Epithelial cell of prostate (primary cell): ENCODE results near the gene MTPN.
A peak's percentile ranks its signal among the peaks of the same experiment; 100 is the strongest.

Experiments
- DNase-seq: peaks from one replicate; pipeline ENCODE4 v3.0.0-alpha.2; 2011; ENCODE audit warnings: low read depth, low spot score
- H3K27ac ChIP-seq: fragments of 450-650 bp; 2 replicates; pipeline ENCODE4 v1.5.1; 2017; ENCODE audit warnings: mild to moderate bottlenecking

MTPN gene

DNA sequence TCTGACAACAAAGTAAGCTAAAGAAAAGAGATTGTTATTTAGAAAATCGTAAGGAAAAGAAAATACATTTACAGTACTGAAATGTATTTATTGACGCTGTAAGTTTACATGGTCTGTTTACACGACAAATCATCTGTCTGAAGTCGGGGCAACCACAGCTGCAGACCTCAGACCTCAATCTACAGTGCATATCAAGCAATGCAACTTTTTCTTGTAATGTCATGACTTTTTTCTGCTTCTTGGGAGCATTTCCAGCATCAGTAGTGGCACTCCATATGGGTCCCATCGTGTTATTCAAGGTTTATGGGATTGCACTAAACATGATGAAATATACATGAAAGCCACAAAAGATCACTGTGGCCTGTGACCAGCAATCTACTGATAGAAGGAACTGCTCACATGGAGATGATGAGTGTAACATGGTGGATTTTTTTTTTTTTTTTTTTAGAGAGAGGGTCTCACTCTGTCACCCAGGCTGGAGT is 77.1 kb downstream of the MTPN start:
- no peak overlapping the region for H3K27ac ChIP-seq
- DNase-seq: no peak

DNA sequence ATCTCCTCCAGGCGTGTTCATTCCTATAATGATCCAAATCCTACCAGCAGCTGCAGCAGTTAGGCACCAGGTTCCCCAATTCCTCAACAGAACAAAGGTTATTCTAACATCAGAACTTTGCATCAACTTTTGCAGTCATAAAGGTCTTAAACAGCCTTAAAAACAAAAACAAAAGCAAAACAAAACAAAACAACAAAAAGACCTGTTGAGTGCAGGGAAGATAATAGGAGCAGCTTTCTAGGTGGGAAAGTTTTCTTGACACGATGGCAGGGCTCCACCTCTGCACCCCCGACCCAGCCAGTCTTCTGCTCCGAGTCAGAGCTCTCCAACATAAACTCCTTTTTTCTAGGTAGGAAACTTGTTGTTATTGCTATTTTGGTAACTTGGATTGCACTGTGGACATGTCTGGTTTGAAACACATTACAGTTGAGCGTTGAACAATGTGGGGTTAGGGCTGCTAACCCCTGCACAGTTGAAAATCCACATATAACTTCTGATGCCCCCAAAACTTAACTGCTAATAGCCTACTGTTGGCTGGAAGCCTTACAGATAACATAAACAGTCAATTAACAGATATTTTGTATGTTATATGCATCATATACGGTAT is 77.6 kb downstream of the MTPN start:
- DNase-seq: no peak
- H3K27ac ChIP-seq: no peak overlapping the region

DNA sequence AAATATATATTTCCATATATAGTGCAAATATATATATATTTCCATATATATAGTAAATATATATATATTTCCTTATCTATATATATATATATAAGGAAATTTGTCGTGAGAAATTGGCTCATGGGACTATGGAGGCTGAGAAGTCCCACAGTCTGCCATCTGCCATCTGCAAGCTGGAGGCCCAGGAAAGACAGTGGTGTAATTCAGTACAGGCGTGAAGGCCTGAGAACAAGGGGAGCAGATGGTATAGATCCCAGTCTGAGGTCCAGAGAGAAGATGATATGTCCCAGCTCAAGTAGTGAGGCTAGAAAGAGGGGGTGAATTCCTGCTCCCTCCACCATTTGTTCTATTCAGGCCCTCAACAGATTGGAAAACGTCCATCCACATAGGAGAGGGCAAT is 78.9 kb downstream of the MTPN start:
- no peak overlapping the region for H3K27ac ChIP-seq
- no peak for DNase-seq

DNA sequence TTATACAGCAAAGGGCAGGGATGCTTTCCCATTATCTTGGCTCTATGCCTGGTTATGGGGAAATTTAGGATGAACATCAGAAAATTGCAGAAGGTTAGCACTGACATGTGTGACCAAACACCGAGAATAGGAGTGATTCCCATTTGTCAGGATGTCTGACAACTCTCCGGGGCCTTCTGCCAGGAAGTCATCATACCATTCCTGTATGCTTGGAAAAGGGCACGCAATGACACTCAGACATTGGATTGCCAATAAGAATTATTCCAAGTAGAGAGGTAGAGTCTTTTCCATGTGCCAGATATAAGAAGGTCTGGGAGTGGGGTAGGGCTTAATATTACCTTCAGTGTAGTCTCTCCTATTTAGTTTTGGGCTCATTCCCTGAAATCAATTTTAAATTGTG is 82.3 kb downstream of the MTPN start:
- no peak for DNase-seq
- no peak overlapping the region for H3K27ac ChIP-seq

- H3K27ac ChIP-seq: no peak overlapping the region
- DNase-seq: no peak
Observed at GRCh38 chr7:135889823-135890222, 87.3 kb downstream of the MTPN start.

GRCh38 chr7:135888740-135889139 is 88.4 kb downstream of the MTPN start:
- no peak for DNase-seq
- no peak overlapping the region for H3K27ac ChIP-seq

DNA sequence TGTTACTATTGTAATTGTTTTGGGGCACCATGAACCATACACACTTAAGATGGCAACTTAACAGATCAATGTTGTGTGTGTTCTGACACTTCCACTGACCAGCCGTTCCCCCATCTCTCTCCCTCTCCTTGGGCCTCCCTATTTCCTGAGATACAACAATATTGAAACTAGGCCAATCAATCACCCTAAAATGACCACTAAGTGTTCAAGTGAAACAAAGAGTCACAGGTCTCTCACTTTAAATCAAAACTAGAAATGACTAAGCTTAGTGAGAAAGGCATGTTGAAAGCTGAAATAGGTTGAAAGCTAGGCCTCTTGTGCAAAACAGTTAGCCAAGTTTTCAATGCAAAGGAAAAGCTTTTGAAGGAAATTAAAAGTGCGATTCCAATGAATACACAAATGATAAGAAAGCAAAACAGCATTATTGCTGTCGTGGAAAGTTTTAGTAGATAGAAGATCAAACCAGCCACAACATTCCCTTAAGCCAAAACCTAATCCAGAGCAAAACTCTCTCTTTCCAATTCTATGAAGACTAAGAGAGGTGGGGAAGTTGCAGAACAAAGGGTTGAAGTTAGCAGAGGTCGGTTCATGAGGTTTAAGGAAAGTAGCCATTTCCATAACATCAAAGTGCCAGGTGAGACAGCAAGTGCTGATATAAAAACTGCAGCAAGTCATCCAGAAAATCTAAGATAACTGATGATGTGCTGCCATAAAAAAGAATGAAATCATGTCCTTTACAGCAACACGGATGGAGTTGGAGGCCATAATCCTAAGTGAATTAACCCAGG is 90.6 kb downstream of the MTPN start:
- DNase-seq: no peak
- H3K27ac ChIP-seq: no peak overlapping the region

GRCh38 chr7:135884495-135885232 is 92.5 kb downstream of the MTPN start:
- DNase-seq: no peak
- no peak overlapping the region for H3K27ac ChIP-seq

DNA sequence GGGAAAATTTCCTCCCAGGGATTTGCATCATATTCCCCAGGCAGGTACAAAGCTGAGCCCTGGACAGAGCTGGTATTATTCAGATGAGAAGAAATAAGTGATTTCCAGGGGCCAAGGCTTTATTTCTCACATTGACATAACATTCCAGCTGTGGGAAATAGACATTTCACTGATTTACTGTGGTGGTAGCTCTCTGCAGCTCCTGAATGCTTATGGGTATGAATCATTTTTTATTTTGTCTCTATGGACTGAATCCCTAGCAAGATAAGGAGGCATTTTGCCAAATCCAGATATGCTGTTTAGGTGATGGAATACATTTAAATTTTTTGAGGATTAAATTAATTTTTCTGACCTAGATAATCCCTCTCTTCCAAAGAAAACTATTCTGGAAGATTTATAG is 97.9 kb downstream of the MTPN start:
- H3K27ac ChIP-seq: peak overlapping the region; percentile 59
- no peak for DNase-seq

- no peak for DNase-seq
- peak overlapping the region; percentile 59 for H3K27ac ChIP-seq
Observed at GRCh38 chr7:135878284-135878683, 98.9 kb downstream of the MTPN start.

- H3K27ac ChIP-seq: peak overlapping the region; percentile 59
- peak; percentile 95 for DNase-seq
Observed at GRCh38 chr7:135877805-135878204, 99.4 kb downstream of the MTPN start.
